Mucosa of descending colon (tissue), 3 donors: ENCODE data around the gene FAU. TPM values are rescaled to one million over a fixed set of nuclear protein-coding genes. Genes with fewer than 3 reads are reported as not detected.
A peak's percentile ranks its signal among the peaks of the same experiment; 100 is the strongest.

ENCODE experiments used
- ATAC-seq: fragments of 200-7000 bp; cut with Tn5 transposase; one replicate; pipeline ENCODE4 v1.9.1; 2020; ENCODE audit warnings: mild to moderate bottlenecking, moderate library complexity
- DNase-seq, 3 donors: peaks; one replicate each; pipeline ENCODE4 v3.0.0-alpha.2; 2020
- H3K36me3 ChIP-seq: fragments of 200-600 bp; one replicate; pipeline ENCODE4 v1.8.0; 2021; ENCODE audit warnings: low read depth, mild to moderate bottlenecking
- H3K4me1 ChIP-seq: fragments of 200-600 bp; one replicate; pipeline ENCODE4 v1.8.0; 2021; ENCODE audit warnings: low read depth, mild to moderate bottlenecking
- H3K4me3 ChIP-seq: fragments of 200-600 bp; one replicate; pipeline ENCODE4 v1.8.0; 2021; ENCODE audit warnings: mild to moderate bottlenecking
- H3K9me3 ChIP-seq: fragments of 200-600 bp; one replicate; pipeline ENCODE4 v1.8.0; 2021; ENCODE audit warnings: mild to moderate bottlenecking
- CTCF ChIP-seq: fragments of 200-600 bp; IDR thresholded peaks from one replicate; pipeline ENCODE4 v1.8.0; 2022; ENCODE audit warnings: antibody characterized with exemption, mild to moderate bottlenecking
- intact Hi-C, 2 donors: fragments of 100-400 bp; cut with DNase I in 1 of 2; cut with micrococcal nuclease in 1 of 2; formaldehyde crosslinking; loops; one replicate each; pipeline versions ENCODE4 v1.11.0 to v1.11.1; 2022; cut with DNase I, micrococcal nuclease
- total RNA-seq, 3 donors: library from RNA; stranded (reverse); fragmentation: NEBNext Ultra II Directional in 2 of 3; extraction: Animal tissue kit (Norgen Biotek cat#: 25700) in 2 of 3; gene quantifications; one replicate each; pipeline versions ENCODE4 v1.2.1 to v1.2.4, GENCODE V29; 2021 to 2023
- donor health status: DM: no; HTN: no; CAD: no; lungs with moderate emphysema.
- donor health status: DM: no; HTN: no; CAD: no.
- donor health status: DM: no; HTN: yes; CAD: no.

The FAU gene
- total RNA-seq, 3 donors from 2014 or later: 680 to 873 (median 705) TPM

GRCh38 chr11:65116370-65117205 is 5.3 kb downstream of the FAU start:
- peak overlapping the region; percentile 78 for H3K4me3 ChIP-seq
- TF ChIP-seq CTCF: no peak
- peak; percentile 47 to 81 (median 66) for DNase-seq
- intact Hi-C loops: no loop called here
- peaks cover 38% of the 10 kb centered on the region for H3K4me1 ChIP-seq
- H3K9me3 ChIP-seq: no peaks in the 10 kb centered on the region
- H3K36me3 ChIP-seq: peaks cover 5% of the 10 kb centered on the region
- peak; percentile 14 for ATAC-seq

GRCh38 chr11:65115361-65116082 is 6.4 kb downstream of the FAU start:
- intact Hi-C loops: no loop called here
- Histone ChIP-seq H3K36me3 (peaks cover 4% of the 10 kb centered on the region), H3K4me3 (no peak overlapping the region), H3K9me3 (no peaks in the 10 kb centered on the region), H3K4me1 (peaks cover 33% of the 10 kb centered on the region)
- DNase-seq (peak in 2 of 3 donors; percentile 33 to 60), ATAC-seq (no peak)
- no peak for TF ChIP-seq CTCF

- H3K4me3 ChIP-seq: no peak overlapping the region
- intact Hi-C loops: no loop called here
- TF ChIP-seq CTCF: no peak
- no peaks in the 10 kb centered on the region for H3K36me3 ChIP-seq
- H3K4me1 ChIP-seq: peaks cover 34% of the 10 kb centered on the region
- ATAC-seq (no peak), DNase-seq (peak in 1 of 3 donors; percentile 23)
- no peaks in the 10 kb centered on the region for H3K9me3 ChIP-seq
Observed at GRCh38 chr11:65114538-65115171, 7.3 kb downstream of the FAU start.

GRCh38 chr11:65113839-65114238 is 8.1 kb downstream of the FAU start:
- TF ChIP-seq CTCF: no peak
- H3K9me3 ChIP-seq: no peaks in the 10 kb centered on the region
- DNase-seq (no peak), ATAC-seq (no peak)
- H3K36me3 ChIP-seq: no peaks in the 10 kb centered on the region
- intact Hi-C loops: no loop called here
- H3K4me3 ChIP-seq: no peak overlapping the region
- H3K4me1 ChIP-seq: peaks cover 34% of the 10 kb centered on the region

- Histone ChIP-seq H3K9me3 (no peaks in the 10 kb centered on the region), H3K36me3 (no peaks in the 10 kb centered on the region), H3K4me3 (no peak overlapping the region), H3K4me1 (peaks cover 34% of the 10 kb centered on the region)
- intact Hi-C loops: no loop called here
- DNase-seq: no peak
- TF ChIP-seq CTCF: no peak
- no peak for ATAC-seq
Observed at GRCh38 chr11:65113361-65113756, 8.6 kb downstream of the FAU start.
